IMR-90 (cell line): ENCODE measurements around the gene EED. TPM values are rescaled to one million over a fixed set of nuclear protein-coding genes. Genes with fewer than 3 reads are reported as not detected.
A peak's percentile ranks its signal among the peaks of the same experiment; 100 is the strongest.

Experiments
- ATAC-seq: fragments of 200-7000 bp; cut with Tn5 transposase; 2 replicates; pipeline ENCODE4 v1.9.1; 2020; ENCODE audit warnings: low read depth, mild to moderate bottlenecking, moderate library complexity
- BruUV-seq: library from RNA; stranded (reverse); fragments of 400-500 nt; replicated peaks from 2 replicates; lab custom pipeline; 2021; lab: Mats Ljungman, UMichigan
- CTCF ChIA-PET: fragments of 300-600 bp; formaldehyde crosslinking; extraction: SDS; loops from one replicate; lab custom pipeline; 2021; ENCODE audit warnings: antibody characterized with exemption; lab: Yijun Ruan, JAX
- POLR2A ChIA-PET: fragments of 300-600 bp; sonication (Branson Sonifier 250); formaldehyde crosslinking; loops from one replicate; lab custom pipeline; 2022; ENCODE audit warnings: antibody characterized with exemption; ENCODE audit not compliant: unreplicated experiment; lab: Charles Lee
- DNase-seq: peaks from one replicate; pipeline ENCODE4 v3.0.0; 2013
- H2AFZ ChIP-seq: replicated peaks from 2 replicates; pipeline ENCODE3; 2013; ENCODE audit warnings: low read length, mild to moderate bottlenecking; ENCODE audit not compliant: poor library complexity
- H2AK5ac ChIP-seq: 2 replicates; pipeline ENCODE4 v1.6.1; 2013; ENCODE audit warnings: low read depth, low read length, inconsistent platforms
- H2AK9ac ChIP-seq: replicated peaks from 2 replicates; pipeline ENCODE3; 2013; ENCODE audit warnings: mild to moderate bottlenecking, low read depth, low read length, moderate library complexity; ENCODE audit not compliant: poor library complexity
- H2BK120ac ChIP-seq: 2 replicates; pipeline ENCODE4 v1.6.1; 2013; ENCODE audit warnings: low read depth, low read length, inconsistent platforms
- H2BK15ac ChIP-seq: 3 replicates; pipeline ENCODE4 v1.6.1; 2013; ENCODE audit warnings: low read depth, low read length, inconsistent platforms
- H2BK20ac ChIP-seq: 2 replicates; pipeline ENCODE4 v1.6.1; 2013; ENCODE audit warnings: low read depth, mild to moderate bottlenecking, inconsistent platforms, low read length, moderate library complexity
- H2BK5ac ChIP-seq: 2 replicates; pipeline ENCODE4 v1.6.1; 2013; ENCODE audit warnings: mild to moderate bottlenecking, low read depth, low read length, inconsistent platforms; ENCODE audit not compliant: poor library complexity, severe bottlenecking
- H3K14ac ChIP-seq: replicated peaks from 2 replicates; pipeline ENCODE4 v1.6.1; 2013; ENCODE audit warnings: low read depth, low read length, inconsistent platforms
- H3K18ac ChIP-seq: 2 replicates; pipeline ENCODE4 v1.6.1; 2013; ENCODE audit warnings: low read depth, low read length, control low read depth
- H3K23ac ChIP-seq: 2 replicates; pipeline ENCODE4 v1.6.1; 2013; ENCODE audit warnings: low read depth, low read length, inconsistent platforms
- H3K27ac ChIP-seq: 2 replicates; pipeline ENCODE4 v1.5.1; 2013; ENCODE audit warnings: mild to moderate bottlenecking, control low read depth, low read length; ENCODE audit not compliant: insufficient read depth
- H3K27me3 ChIP-seq: 2 replicates; pipeline ENCODE4 v1.6.1; 2013; ENCODE audit warnings: low read length; ENCODE audit not compliant: control insufficient read depth, insufficient read depth
- H3K36me3 ChIP-seq: 2 replicates; pipeline ENCODE4 v1.6.1; 2013; ENCODE audit warnings: low read length, mixed read lengths; ENCODE audit not compliant: control insufficient read depth, insufficient read depth
- H3K4ac ChIP-seq: 2 replicates; pipeline ENCODE4 v1.6.1; 2013; ENCODE audit warnings: low read depth, low read length, inconsistent platforms
- H3K4me1 ChIP-seq: 2 replicates; pipeline ENCODE4 v1.6.1; 2013; ENCODE audit warnings: low read length, mixed read lengths; ENCODE audit not compliant: control insufficient read depth, insufficient read depth
- H3K4me2 ChIP-seq: 2 replicates; pipeline ENCODE4 v1.6.1; 2013; ENCODE audit warnings: low read depth, mild to moderate bottlenecking, control low read depth, low read length, moderate library complexity
- H3K4me3 ChIP-seq: 2 replicates; pipeline ENCODE4 v1.5.1; 2013; ENCODE audit warnings: low read depth, mild to moderate bottlenecking, control low read depth, low read length, moderate library complexity; ENCODE audit not compliant: insufficient read depth
- H3K56ac ChIP-seq: 2 replicates; pipeline ENCODE4 v1.6.1; 2013; ENCODE audit warnings: low read length, inconsistent platforms; ENCODE audit not compliant: insufficient read depth; ENCODE audit errors: extremely low read depth
- H3K79me1 ChIP-seq, 2 experiments: 2 replicates each; pipeline ENCODE4 v1.6.1; 2013; ENCODE audit warnings: low read length in 2 of 2, inconsistent platforms in 1 of 2, low read depth in 1 of 2
- H3K9ac ChIP-seq: 2 replicates; pipeline ENCODE4 v1.6.1; 2013; ENCODE audit warnings: low read depth, low read length, control low read depth
- H3K9me1 ChIP-seq: 2 replicates; pipeline ENCODE4 v1.6.1; 2013; ENCODE audit warnings: low read length, inconsistent platforms; ENCODE audit not compliant: insufficient read depth
- H3K9me3 ChIP-seq: 2 replicates; pipeline ENCODE4 v1.6.1; 2013; ENCODE audit warnings: low read length; ENCODE audit not compliant: control insufficient read depth, insufficient read depth
- H4K20me1 ChIP-seq: 2 replicates; pipeline ENCODE4 v1.6.1; 2013; ENCODE audit warnings: low read length, inconsistent platforms; ENCODE audit not compliant: insufficient read depth
- H4K5ac ChIP-seq: 2 replicates; pipeline ENCODE4 v1.6.1; 2013; ENCODE audit warnings: mild to moderate bottlenecking, low read depth, low read length, control low read depth
- H4K8ac ChIP-seq, 2 experiments: 2 replicates each; pipeline ENCODE4 v1.6.1; 2013; ENCODE audit warnings: low read depth in 2 of 2, low read length in 2 of 2, control low read depth in 1 of 2, inconsistent platforms in 1 of 2
- H4K91ac ChIP-seq: 2 replicates; pipeline ENCODE4 v1.6.1; 2013; ENCODE audit warnings: low read depth, low read length, inconsistent platforms; ENCODE audit not compliant: insufficient read depth
- CEBPB ChIP-seq: IDR thresholded peaks from 2 replicates; pipeline ENCODE4 v1.6.1; 2012; ENCODE audit warnings: low read depth, low read length, improper control_type of control experiment
- MAZ ChIP-seq: IDR thresholded peaks from 2 replicates; pipeline ENCODE4 v1.6.1; 2012; ENCODE audit warnings: low read depth, mild to moderate bottlenecking, low read length, improper control_type of control experiment, moderate library complexity, borderline replicate concordance
- RAD21 ChIP-seq: IDR thresholded peaks from 2 replicates; pipeline ENCODE4 v1.6.1; 2012; ENCODE audit warnings: low read length, improper control_type of control experiment
- RFX5 ChIP-seq: IDR thresholded peaks from 2 replicates; pipeline ENCODE4 v1.8.0; 2012; ENCODE audit warnings: low read depth, mild to moderate bottlenecking, low read length, moderate library complexity
- WGBS, 2 experiments: methylation state at CpG; one replicate each; pipeline versions ENCODE4 v1.1.5 to v1.1.7; 2013; ENCODE audit warnings: missing lambda C conversion rate in 2 of 2; ENCODE audit not compliant: insufficient read length in 1 of 2; ENCODE audit errors: extremely low coverage in 2 of 2; 5-methylcytosine and 5-hydroxymethylcytosine counted together
- dilution Hi-C: fragments of 300-500 bp; cut with HindIII; formaldehyde crosslinking; loops from one replicate; pipeline ENCODE4 v1.14.3; 2018; ENCODE audit warnings: low sequenced_read_pairs; ENCODE audit not compliant: unreplicated experiment
- in situ Hi-C: fragments of 300-500 bp; cut with MboI; formaldehyde crosslinking; loops from 3 replicates; pipeline ENCODE4 v1.14.3; 2019; ENCODE audit warnings: low sequenced_read_pairs, inconsistent platforms, mixed read lengths
- intact Hi-C: fragments of 100-400 bp; cut with micrococcal nuclease; formaldehyde crosslinking; loops from 2 replicates; pipeline ENCODE4 v1.10.0; 2022
- polyA plus RNA-seq, 3 experiments: library from polyadenylated mRNA; depleted of rRNA; stranded (reverse); fragments of >200 nt; gene quantifications; 2 replicates each; pipeline ENCODE4 v1.2.3, GENCODE V29; 2012; ENCODE audit warnings: low replicate concordance in 1 of 3
- total RNA-seq: library from RNA; depleted of rRNA; stranded (reverse); fragments of >200 nt; gene quantifications from 2 replicates; pipeline ENCODE4 v1.2.3, GENCODE V29; 2012

EED gene
- total and polyA plus RNA-seq, 2 of the 4 experiments (the other 2 are of a cell fraction), result 11.1 to 11.5 TPM

DNA sequence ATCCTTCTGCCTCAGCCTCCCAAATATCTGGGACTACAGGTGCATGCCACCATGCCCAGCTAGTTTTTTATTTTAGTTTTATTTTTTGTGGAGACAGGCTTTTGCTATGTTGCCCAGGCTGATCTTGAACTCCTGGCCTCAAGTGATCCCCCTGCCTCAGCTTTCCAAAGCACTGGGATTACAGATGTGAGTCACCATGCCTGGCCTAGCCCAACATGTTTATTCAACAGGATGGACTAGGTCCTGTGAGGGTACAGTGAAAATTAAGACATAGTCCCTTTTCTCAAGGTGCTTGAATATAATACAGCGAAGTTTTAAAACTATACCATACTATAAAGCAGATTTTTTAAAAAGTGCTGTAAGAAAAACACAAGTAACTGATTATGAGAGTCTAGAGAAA, 45.2 kb upstream of the EED start:
- no peak overlapping the region for H2AK9ac ChIP-seq
- dilution Hi-C loops (no loop called here), intact Hi-C loops (no loop called here), in situ Hi-C loops (no loop called here)
- no peaks in the 10 kb centered on the region for H3K36me3 ChIP-seq
- no peak overlapping the region for H3K4me3 ChIP-seq
- no peak overlapping the region for H4K5ac ChIP-seq
- ChIA-PET CTCF (no interaction called here), POLR2A (no interaction called here)
- peak overlapping the region; percentile 40; the same call in 1 of the 2 replicates for H2AK5ac ChIP-seq
- H3K27ac ChIP-seq, result no peak overlapping the region
- no peak overlapping the region for H2BK5ac ChIP-seq
- no peak overlapping the region for H3K4ac ChIP-seq
- no CpG with 5 or more reads among the region's 1 CpG for WGBS, 2 experiments
- no TSS peak for BruUV-seq
- no peaks in the 10 kb centered on the region for H3K9me1 ChIP-seq
- no peaks in the 10 kb centered on the region for H4K20me1 ChIP-seq
- no peaks in the 10 kb centered on the region for H3K27me3 ChIP-seq
- H3K23ac ChIP-seq, result no peak overlapping the region
- H2BK120ac ChIP-seq, result no peak overlapping the region
- H2AFZ ChIP-seq, result no peak overlapping the region
- no peaks in the 10 kb centered on the region for H3K9me3 ChIP-seq
- TF ChIP-seq CEBPB (no peak), RAD21 (no peak), RFX5 (no peak), MAZ (no peak)
- peaks cover 9% of the 10 kb centered on the region; the same call in 1 of the 2 replicates for H3K4me1 ChIP-seq
- H3K18ac ChIP-seq, result no peak overlapping the region
- no peak overlapping the region for H4K91ac ChIP-seq
- no peak overlapping the region for H2BK15ac ChIP-seq
- DNase-seq (no peak), ATAC-seq (peak; percentile 38)
- peaks cover 0 to 4% of the 10 kb centered on the region in 2 experiments; a peak in 1 of 4 replicates for H3K79me1 ChIP-seq
- no peak overlapping the region for H4K8ac ChIP-seq
- H3K14ac ChIP-seq, result no peak overlapping the region
- H3K9ac ChIP-seq, result no peak overlapping the region
- no peak overlapping the region for H3K4me2 ChIP-seq
- H3K56ac ChIP-seq, result no peak overlapping the region
- H2BK20ac ChIP-seq, result no peak overlapping the region
